Measurements from ENCODE around the gene IFITM1. TPM values are rescaled to one million over a fixed set of nuclear protein-coding genes. Genes with fewer than 3 reads are reported as not detected.
"Not testable (repeated sequence)": the region's sequence is repeated elsewhere in the genome, so short reads cannot be mapped to it uniquely, and the experiment has no call there.

IFITM1 gene
- total RNA-seq, 1 donor from 2014 or later: 192 TPM

- no peak overlapping the region for H3K4me3 Mint-ChIP-seq
- H3K4me1 Mint-ChIP-seq (ENCODE audit: unreplicated experiment): peaks cover 33% of the 10 kb centered on the region
- DNase-seq (ENCODE audit: extremely low spot score, unreplicated experiment): no peak
- H3K27ac Mint-ChIP-seq: peak overlapping the region; percentile 64
- H3K9me3 Mint-ChIP-seq: peaks cover 6% of the 10 kb centered on the region
- no peaks in the 10 kb centered on the region for H3K27me3 Mint-ChIP-seq
- TF ChIP-seq, protein P1, sequence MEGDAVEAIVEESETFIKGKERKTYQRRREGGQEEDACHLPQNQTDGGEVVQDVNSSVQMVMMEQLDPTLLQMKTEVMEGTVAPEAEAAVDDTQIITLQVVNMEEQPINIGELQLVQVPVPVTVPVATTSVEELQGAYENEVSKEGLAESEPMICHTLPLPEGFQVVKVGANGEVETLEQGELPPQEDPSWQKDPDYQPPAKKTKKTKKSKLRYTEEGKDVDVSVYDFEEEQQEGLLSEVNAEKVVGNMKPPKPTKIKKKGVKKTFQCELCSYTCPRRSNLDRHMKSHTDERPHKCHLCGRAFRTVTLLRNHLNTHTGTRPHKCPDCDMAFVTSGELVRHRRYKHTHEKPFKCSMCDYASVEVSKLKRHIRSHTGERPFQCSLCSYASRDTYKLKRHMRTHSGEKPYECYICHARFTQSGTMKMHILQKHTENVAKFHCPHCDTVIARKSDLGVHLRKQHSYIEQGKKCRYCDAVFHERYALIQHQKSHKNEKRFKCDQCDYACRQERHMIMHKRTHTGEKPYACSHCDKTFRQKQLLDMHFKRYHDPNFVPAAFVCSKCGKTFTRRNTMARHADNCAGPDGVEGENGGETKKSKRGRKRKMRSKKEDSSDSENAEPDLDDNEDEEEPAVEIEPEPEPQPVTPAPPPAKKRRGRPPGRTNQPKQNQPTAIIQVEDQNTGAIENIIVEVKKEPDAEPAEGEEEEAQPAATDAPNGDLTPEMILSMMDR (conservative IDR thresholded peaks at IDR 0.05): no peak
- no peaks in the 10 kb centered on the region for H3K36me3 Mint-ChIP-seq
These were observed 12.2 kb downstream of the IFITM1 start for GRCh38 chr11:325796-326591.

DNA sequence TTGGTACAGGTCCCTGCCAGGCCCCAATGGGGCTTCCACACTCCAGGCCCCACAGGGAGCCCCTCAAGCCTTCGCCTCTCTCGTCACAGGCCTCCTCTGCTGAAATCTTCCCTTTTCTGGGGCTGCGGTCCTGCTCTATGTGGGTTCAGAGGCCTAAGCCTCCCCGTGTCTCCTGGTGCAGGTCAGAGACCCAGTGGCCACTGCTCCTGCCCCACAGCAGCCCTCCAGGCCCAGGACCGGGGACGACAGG, 12.7 kb downstream of the IFITM1 start:
- Mint-ChIP-seq H3K9me3 (peaks cover 6% of the 10 kb centered on the region), H3K4me3 (no peak overlapping the region), H3K36me3 (no peaks in the 10 kb centered on the region), H3K27me3 (no peaks in the 10 kb centered on the region), H3K4me1 (ENCODE audit: unreplicated experiment) (peaks cover 33% of the 10 kb centered on the region), H3K27ac (no peak overlapping the region)
- TF ChIP-seq, protein P1 (conservative IDR thresholded peaks at IDR 0.05): no peak
- DNase-seq (ENCODE audit: extremely low spot score, unreplicated experiment): no peak

- no peak for DNase-seq (ENCODE audit: extremely low spot score, unreplicated experiment)
- H3K27ac Mint-ChIP-seq: no peak overlapping the region
- H3K4me3 Mint-ChIP-seq: no peak overlapping the region
- H3K9me3 Mint-ChIP-seq: peaks cover 6% of the 10 kb centered on the region
- TF ChIP-seq, protein P1 (conservative IDR thresholded peaks at IDR 0.05): no peak
- H3K4me1 Mint-ChIP-seq (ENCODE audit: unreplicated experiment): peaks cover 33% of the 10 kb centered on the region
- no peaks in the 10 kb centered on the region for H3K27me3 Mint-ChIP-seq
- no peaks in the 10 kb centered on the region for H3K36me3 Mint-ChIP-seq
These were observed 13.2 kb downstream of the IFITM1 start for GRCh38 chr11:326842-327580.

DNA sequence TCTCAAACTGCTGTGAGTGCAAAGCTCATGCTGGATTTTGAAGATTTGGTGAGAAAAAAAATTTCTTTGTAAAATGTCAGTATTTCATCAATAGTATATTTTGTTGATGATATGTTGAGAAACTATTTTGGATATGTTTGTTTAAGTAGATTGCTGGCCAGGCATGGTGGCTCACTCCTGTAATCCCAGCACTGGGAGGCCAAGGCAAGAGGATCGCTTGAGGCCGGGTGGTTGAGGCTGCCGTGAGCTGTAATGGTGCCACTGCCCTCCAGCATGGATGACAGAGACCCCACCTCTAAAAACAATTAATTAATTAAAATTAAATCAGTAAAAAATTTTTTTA, 13.7 kb downstream of the IFITM1 start:
- H3K9me3 Mint-ChIP-seq: peaks cover 6% of the 10 kb centered on the region
- no peaks in the 10 kb centered on the region for H3K27me3 Mint-ChIP-seq
- TF ChIP-seq, protein P1 (conservative IDR thresholded peaks at IDR 0.05): no peak
- peaks cover 33% of the 10 kb centered on the region for H3K4me1 Mint-ChIP-seq (ENCODE audit: unreplicated experiment)
- no peak for DNase-seq (ENCODE audit: extremely low spot score, unreplicated experiment)
- no peak overlapping the region for H3K4me3 Mint-ChIP-seq
- no peak overlapping the region for H3K27ac Mint-ChIP-seq
- no peaks in the 10 kb centered on the region for H3K36me3 Mint-ChIP-seq

GRCh38 chr11:328012-328411, 14.2 kb downstream of the IFITM1 start:
- Mint-ChIP-seq H3K4me3 (no peak overlapping the region), H3K4me1 (ENCODE audit: unreplicated experiment) (peaks cover 33% of the 10 kb centered on the region), H3K36me3 (no peaks in the 10 kb centered on the region), H3K9me3 (peaks cover 6% of the 10 kb centered on the region), H3K27ac (no peak overlapping the region), H3K27me3 (no peaks in the 10 kb centered on the region)
- DNase-seq (ENCODE audit: extremely low spot score, unreplicated experiment): no peak
- TF ChIP-seq, protein P1 (conservative IDR thresholded peaks at IDR 0.05): no peak

GRCh38 chr11:328516-329100, 14.8 kb downstream of the IFITM1 start:
- not testable (repeated sequence) for DNase-seq (ENCODE audit: extremely low spot score, unreplicated experiment); H3K27ac Mint-ChIP-seq; H3K4me3 Mint-ChIP-seq; H3K9me3 Mint-ChIP-seq; H3K36me3 Mint-ChIP-seq; H3K27me3 Mint-ChIP-seq
- H3K4me1 Mint-ChIP-seq (ENCODE audit: unreplicated experiment): peaks cover 35% of the 10 kb centered on the region
